ENCODE results near the gene MAP4. TPM values are rescaled to one million over a fixed set of nuclear protein-coding genes. Genes with fewer than 3 reads are reported as not detected.

The MAP4 gene
- total and polyA plus RNA-seq, 10 donors = 22.3 to 163 (median 100) TPM

DNA sequence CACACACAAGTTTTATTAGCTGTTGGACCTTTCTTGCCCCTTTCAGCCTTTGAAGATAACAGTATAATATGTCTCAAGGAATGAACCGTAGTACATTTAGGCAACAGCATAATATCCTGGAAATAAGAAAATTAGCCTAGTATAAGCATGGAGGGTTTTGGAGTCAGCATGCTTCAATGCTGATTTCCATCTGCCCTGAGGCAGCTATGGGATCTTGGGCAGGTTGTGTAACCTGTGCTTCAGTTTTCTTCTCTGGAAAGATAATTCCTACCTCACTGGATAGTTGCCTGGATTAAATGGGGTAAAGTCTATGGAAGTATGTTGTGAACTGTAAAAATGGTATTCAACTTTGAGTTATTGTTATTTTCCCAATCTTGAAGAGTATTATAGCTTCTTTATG lies 211.6 kb downstream of the MAP4 start:
- H3K4me3 ChIP-seq = peak overlapping the region in 1 of 8 donors; percentile 80
- no peak for DNase-seq
- H3K27me3 ChIP-seq (replicated peaks in 1 of 7) = no peaks in the 10 kb centered on the region
- peaks cover 0 to 46% (median 26%) of the 10 kb centered on the region in 6 donors for H3K36me3 ChIP-seq
- TF ChIP-seq POLR2A (IDR thresholded peaks at IDR 0.05) = no peak
- TF ChIP-seq, protein P1, sequence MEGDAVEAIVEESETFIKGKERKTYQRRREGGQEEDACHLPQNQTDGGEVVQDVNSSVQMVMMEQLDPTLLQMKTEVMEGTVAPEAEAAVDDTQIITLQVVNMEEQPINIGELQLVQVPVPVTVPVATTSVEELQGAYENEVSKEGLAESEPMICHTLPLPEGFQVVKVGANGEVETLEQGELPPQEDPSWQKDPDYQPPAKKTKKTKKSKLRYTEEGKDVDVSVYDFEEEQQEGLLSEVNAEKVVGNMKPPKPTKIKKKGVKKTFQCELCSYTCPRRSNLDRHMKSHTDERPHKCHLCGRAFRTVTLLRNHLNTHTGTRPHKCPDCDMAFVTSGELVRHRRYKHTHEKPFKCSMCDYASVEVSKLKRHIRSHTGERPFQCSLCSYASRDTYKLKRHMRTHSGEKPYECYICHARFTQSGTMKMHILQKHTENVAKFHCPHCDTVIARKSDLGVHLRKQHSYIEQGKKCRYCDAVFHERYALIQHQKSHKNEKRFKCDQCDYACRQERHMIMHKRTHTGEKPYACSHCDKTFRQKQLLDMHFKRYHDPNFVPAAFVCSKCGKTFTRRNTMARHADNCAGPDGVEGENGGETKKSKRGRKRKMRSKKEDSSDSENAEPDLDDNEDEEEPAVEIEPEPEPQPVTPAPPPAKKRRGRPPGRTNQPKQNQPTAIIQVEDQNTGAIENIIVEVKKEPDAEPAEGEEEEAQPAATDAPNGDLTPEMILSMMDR (IDR thresholded peaks at IDR 0.05 in 8 of 11, conservative IDR thresholded peaks at IDR 0.05 in 3 of 11) = no peak
- TF ChIP-seq POLR2AphosphoS5 (IDR thresholded peaks at IDR 0.05) = no peak
- 90 to 96% (median 94%) methylated on average over 1 of the region's 1 CpG for WGBS, 5 donors
- peaks cover 8 to 39% (median 21%) of the 10 kb centered on the region in 6 donors for H3K4me1 ChIP-seq
- H3K9me3 ChIP-seq = no peaks in the 10 kb centered on the region
- no peak overlapping the region for H3K27ac ChIP-seq
- intact Hi-C loops (cut with DNase I; ENCODE audit: low total_unique reads) = no loop called here

DNA sequence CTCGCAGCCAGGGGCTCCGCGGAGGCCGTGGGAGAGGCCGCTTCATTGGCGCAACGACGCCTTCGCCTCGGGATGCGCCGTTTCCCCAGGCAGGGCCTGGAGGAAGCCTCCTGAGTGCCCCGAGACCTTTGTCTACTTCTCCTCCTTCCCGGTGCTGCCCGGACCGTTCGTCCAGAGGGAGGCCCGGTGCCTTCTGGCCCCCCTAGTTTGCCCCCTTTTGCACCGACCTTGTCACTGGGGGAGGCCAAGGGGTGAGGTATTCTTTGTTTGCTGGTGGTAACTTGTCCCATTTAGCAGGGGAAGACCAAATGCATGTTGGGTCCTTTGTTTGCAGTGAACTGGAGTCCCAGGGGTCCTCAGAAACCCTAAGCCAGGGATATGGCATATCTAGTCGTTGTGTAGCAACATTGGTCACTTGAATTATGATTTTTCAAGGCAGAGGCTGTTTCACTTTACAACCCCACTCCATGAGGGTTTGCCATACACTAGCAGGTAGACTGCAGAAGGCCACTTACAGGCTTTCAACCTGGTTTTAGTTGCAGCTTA lies 212.7 kb downstream of the MAP4 start:
- 0 to 7% (median 0%) methylated on average over 1 to 20 of the region's 20 CpGs for WGBS, 5 donors
- Histone ChIP-seq H3K9me3 (no peaks in the 10 kb centered on the region), H3K27ac (peak overlapping the region; percentile 93 to 97 (median 96)), H3K4me3 (peak overlapping the region; percentile 62 to 91 (median 77)), H3K27me3 (replicated peaks in 1 of 7) (no peaks in the 10 kb centered on the region), H3K36me3 (peaks cover 0 to 36% (median 20%) of the 10 kb centered on the region in 6 donors), H3K4me1 (peaks cover 8 to 39% (median 21%) of the 10 kb centered on the region in 6 donors)
- DNase-seq = no peak
- intact Hi-C loops (cut with DNase I; ENCODE audit: low total_unique reads) = no loop called here
- TF ChIP-seq, protein P1 (IDR thresholded peaks at IDR 0.05 in 8 of 11, conservative IDR thresholded peaks at IDR 0.05 in 3 of 11) = no peak
- TF ChIP-seq POLR2AphosphoS5 (IDR thresholded peaks at IDR 0.05) (no peak), POLR2A (IDR thresholded peaks at IDR 0.05) (no peak)

DNA sequence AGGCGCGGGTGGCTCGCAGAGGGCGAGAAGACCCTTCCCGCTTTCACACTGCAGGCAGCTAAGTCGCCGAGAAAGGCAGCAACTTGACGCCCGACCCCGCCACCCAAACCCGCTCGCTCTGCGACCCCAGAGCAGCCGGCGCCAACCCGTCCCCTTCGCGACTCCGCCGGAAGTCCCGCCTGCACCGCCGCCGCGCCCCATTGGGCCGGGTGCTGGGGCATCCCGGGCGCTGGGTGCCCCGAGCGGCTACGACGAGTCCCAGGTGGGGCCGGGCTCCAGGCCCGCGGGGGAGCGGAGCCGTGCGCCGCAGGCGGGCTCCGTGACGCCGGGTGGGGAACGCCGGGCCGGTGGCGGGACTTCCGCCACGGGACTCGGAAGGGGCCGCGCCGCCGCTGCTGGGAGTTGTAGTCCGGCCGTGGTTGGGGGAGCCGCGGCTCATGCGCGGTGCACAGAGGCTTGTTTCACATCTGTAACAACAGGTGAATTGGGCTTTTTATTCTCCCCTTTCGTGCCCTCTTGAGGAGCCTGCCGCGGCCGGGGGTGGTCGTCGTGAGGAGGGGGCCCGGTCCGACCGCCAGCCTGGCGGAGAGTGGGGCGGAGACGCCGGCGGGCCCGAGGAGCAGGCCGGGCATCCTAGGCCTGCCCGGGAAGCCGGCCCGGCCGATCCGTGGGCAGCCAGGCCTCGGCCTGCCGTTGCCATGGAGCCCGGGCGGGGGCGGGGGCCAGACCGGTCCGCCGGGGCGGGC lies 213.3 kb downstream of the MAP4 start, which contains the start of gene DHX30:
TSS of gene DHX30 (plus strand) at position 405 of the 746 bp plus-strand sequence. CDS start 7,546 bp downstream, outside the sequence.
- peak; percentile 83 to 88 (median 84) for TF ChIP-seq POLR2AphosphoS5 (IDR thresholded peaks at IDR 0.05)
- peak in 2 of 3 donors; percentile 19 to 27 for TF ChIP-seq POLR2A (IDR thresholded peaks at IDR 0.05)
- TF ChIP-seq, protein P1 (IDR thresholded peaks at IDR 0.05 in 8 of 11, conservative IDR thresholded peaks at IDR 0.05 in 3 of 11) = no peak
- intact Hi-C loops (cut with DNase I; ENCODE audit: low total_unique reads) = no loop called here
- DNase-seq = peak; percentile 97

More for the DNA sequence above, 213.3 kb downstream of the MAP4 start, which contains the start of gene DHX30:
- 0 to 1% (median 0%) methylated on average over 24 to 90 of the region's 90 CpGs for WGBS, 5 donors
- peaks cover 0 to 30% (median 16%) of the 10 kb centered on the region in 6 donors for H3K36me3 ChIP-seq
- peak within 1 kb of the TSS; percentile 93 to 97 (median 96) for H3K27ac ChIP-seq
- H3K4me3 ChIP-seq = peak within 1 kb of the TSS; percentile 62 to 91 (median 77)
- no peaks in the 10 kb centered on the region for H3K9me3 ChIP-seq
- H3K27me3 ChIP-seq (replicated peaks in 1 of 7) = no peaks in the 10 kb centered on the region
- H3K4me1 ChIP-seq = peaks cover 8 to 39% (median 21%) of the 10 kb centered on the region in 6 donors

Small RNA genes lying within 50 kb of the gene (microRNA-seq; reads per million reads assigned to microRNA genes)
- gene MIR1226 = 16.7 to 36.1 (median 22.1) reads per million in 3 donors

Small RNA genes lying within 50 kb of the gene (small RNA-seq; reads per million reads assigned to genes)
- gene AC124916.2 (0 reads per million in 4 donors), gene MIR1226 (0 to 0.75 (median 0.45) reads per million in 4 donors), gene RF00019 (0 reads per million in 4 donors), gene RF02271 (0 reads per million in 4 donors)

Other genes with a start within 250 kb of the MAP4 start
- gene SMARCC1, start 234.5 kb downstream of the MAP4 start, total RNA-seq = 10 to 100 TPM; 40.4 to 82.9 (median 66.4) TPM
- 10 to 100 TPM; 10.5 to 14.9 (median 11.7) TPM for gene SMARCC1, start 234.5 kb downstream of the MAP4 start, polyA plus RNA-seq
- 10 to 100 TPM; 50.5 to 73.5 (median 65.8) TPM for gene DHX30, start 213.3 kb downstream of the MAP4 start, total RNA-seq
- gene DHX30, start 213.3 kb downstream of the MAP4 start, polyA plus RNA-seq = 10 to 100 TPM; 31.9 to 52.5 (median 44.4) TPM
- gene CDC25A, start 172.0 kb upstream of the MAP4 start, total RNA-seq = 1 to 10 TPM; 1.7 to 8.1 (median 3.6) TPM
- 1 to 10 TPM in 2 of 3 donors, under 1 TPM in 1; 0.65 to 2.3 (median 1.8) TPM for gene CDC25A, start 172.0 kb upstream of the MAP4 start, polyA plus RNA-seq
- gene CAMP, start 207.1 kb upstream of the MAP4 start, total RNA-seq = 10 to 100 TPM in 3 of 7 donors, 1 to 10 TPM in 4; 1.5 to 98.9 (median 7.3) TPM
- gene CAMP, start 207.1 kb upstream of the MAP4 start, polyA plus RNA-seq = 10 to 100 TPM; 14.1 to 26.1 (median 25.2) TPM
- 10 to 100 TPM; 20.1 to 56.5 (median 46.0) TPM for gene ZNF589, start 224.7 kb upstream of the MAP4 start, total RNA-seq
- 10 to 100 TPM; 14.4 to 36.8 (median 24.5) TPM for gene ZNF589, start 224.7 kb upstream of the MAP4 start, polyA plus RNA-seq